Nephron progenitor cell (in vitro differentiated cells): ENCODE measurements around the gene RGMA.
"Not testable (repeated sequence)": the region's sequence is repeated elsewhere in the genome, so short reads cannot be mapped to it uniquely, and the experiment has no call there.

Experiments used
- DNase-seq: peaks from one replicate; pipeline ENCODE4 v3.0.0; 2021
- H3K27ac Mint-ChIP-seq: 2 replicates; pipeline ENCODE4 v1.8.0; 2021; ENCODE audit warnings: mild to moderate bottlenecking, moderate library complexity, mixed read lengths
- H3K27me3 Mint-ChIP-seq: 2 replicates; pipeline ENCODE4 v1.8.0; 2021; ENCODE audit warnings: mild to moderate bottlenecking, low read depth, mixed read lengths; ENCODE audit not compliant: poor library complexity
- H3K36me3 Mint-ChIP-seq: 2 replicates; pipeline ENCODE4 v1.8.0; 2021; ENCODE audit warnings: low read depth, mixed read lengths
- H3K4me1 Mint-ChIP-seq: 2 replicates; pipeline ENCODE4 v1.8.0; 2021; ENCODE audit warnings: mixed read lengths
- H3K4me3 Mint-ChIP-seq: 2 replicates; pipeline ENCODE4 v1.8.0; 2021; ENCODE audit warnings: mild to moderate bottlenecking, moderate library complexity, mixed read lengths
- H3K9me3 Mint-ChIP-seq: 2 replicates; pipeline ENCODE4 v1.8.0; 2021; ENCODE audit warnings: mild to moderate bottlenecking, moderate library complexity, mixed read lengths
- CTCF ChIP-seq: fragments of 200-600 bp; sonication (generic); IDR thresholded peaks from 2 replicates; pipeline ENCODE4 v1.5.0; 2021; ENCODE audit warnings: antibody characterized with exemption

Gene RGMA

DNA sequence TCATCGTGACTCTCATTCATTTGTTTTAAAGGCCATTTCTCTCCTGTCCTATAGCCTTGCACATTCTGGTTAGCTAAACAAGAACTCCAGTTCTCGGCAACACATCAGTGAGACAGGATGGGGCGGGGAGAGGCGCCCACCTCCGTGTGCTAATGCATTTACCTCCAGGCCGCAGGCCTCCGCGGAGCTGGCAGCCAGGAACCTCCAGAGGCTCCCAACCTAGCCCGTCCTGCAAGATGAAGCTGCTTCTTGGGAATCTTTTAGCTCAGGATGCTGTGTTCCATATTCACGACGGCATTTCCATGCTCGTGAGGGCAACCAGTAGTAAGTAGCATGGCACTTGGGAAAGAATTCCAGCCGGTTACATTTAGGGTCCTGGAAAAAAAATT is 47.9 kb downstream of the RGMA start:
- peaks cover 49% of the 10 kb centered on the region for H3K4me1 Mint-ChIP-seq
- peaks cover 4% of the 10 kb centered on the region for H3K27me3 Mint-ChIP-seq
- H3K36me3 Mint-ChIP-seq = peaks cover 53% of the 10 kb centered on the region
- no peak for TF ChIP-seq CTCF
- DNase-seq = no peak
- no peak overlapping the region for H3K4me3 Mint-ChIP-seq
- no peak overlapping the region for H3K27ac Mint-ChIP-seq
- peaks cover 9% of the 10 kb centered on the region for H3K9me3 Mint-ChIP-seq

GRCh38 chr15:93040288-93041158 is 48.5 kb downstream of the RGMA start:
- no peak for DNase-seq
- TF ChIP-seq CTCF = no peak
- Mint-ChIP-seq H3K4me1 (peaks cover 54% of the 10 kb centered on the region), H3K4me3 (no peak overlapping the region), H3K27me3 (peaks cover 4% of the 10 kb centered on the region), H3K27ac (peak overlapping the region; percentile 81), H3K9me3 (peaks cover 4% of the 10 kb centered on the region), H3K36me3 (peaks cover 47% of the 10 kb centered on the region)

DNA sequence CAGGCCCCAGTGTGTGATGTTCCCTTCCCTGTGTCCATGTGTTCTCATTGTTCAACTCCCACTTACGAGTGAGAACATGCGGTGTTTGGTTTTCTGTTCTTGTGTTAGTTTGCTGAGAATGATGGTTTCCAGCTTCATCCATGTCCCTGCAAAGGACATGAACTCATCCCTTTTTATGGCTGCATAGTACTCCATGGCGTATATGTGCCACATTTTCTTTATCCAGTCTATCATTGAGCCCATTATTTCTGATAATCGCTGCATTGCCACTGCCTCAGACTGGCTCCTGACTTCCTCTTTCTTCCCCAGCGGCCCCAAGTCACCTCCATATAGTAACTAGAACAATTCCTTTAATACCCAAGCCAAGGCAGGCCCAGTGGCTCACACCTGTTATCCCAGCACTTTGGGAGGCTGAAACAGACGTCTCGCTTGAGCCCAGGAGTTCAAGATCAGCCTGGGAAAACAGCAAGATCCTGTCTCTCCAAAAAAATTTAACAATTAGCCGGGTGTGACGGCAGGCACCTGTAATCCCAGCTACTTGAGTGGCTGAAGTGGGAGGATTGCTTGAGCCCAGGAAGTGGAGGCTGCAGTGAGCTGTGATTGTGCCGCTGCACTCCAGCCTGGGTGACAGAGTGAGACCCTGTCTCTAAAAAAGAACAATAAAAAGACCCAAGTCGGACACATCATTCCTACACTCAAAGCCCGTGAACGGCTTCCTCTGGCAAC is 49.3 kb downstream of the RGMA start:
- not testable (repeated sequence) for H3K27ac Mint-ChIP-seq, H3K9me3 Mint-ChIP-seq, DNase-seq, H3K27me3 Mint-ChIP-seq, H3K4me3 Mint-ChIP-seq
- Mint-ChIP-seq H3K4me1 (peaks cover 61% of the 10 kb centered on the region), H3K36me3 (peaks cover 41% of the 10 kb centered on the region)

- Mint-ChIP-seq H3K36me3 (peaks cover 24% of the 10 kb centered on the region), H3K4me3 (no peak overlapping the region), H3K27ac (no peak overlapping the region), H3K27me3 (peaks cover 4% of the 10 kb centered on the region), H3K4me1 (peaks cover 50% of the 10 kb centered on the region), H3K9me3 (peaks cover 4% of the 10 kb centered on the region)
- DNase-seq = no peak
- no peak for TF ChIP-seq CTCF
Observed at GRCh38 chr15:93037820-93038705, 50.9 kb downstream of the RGMA start.

DNA sequence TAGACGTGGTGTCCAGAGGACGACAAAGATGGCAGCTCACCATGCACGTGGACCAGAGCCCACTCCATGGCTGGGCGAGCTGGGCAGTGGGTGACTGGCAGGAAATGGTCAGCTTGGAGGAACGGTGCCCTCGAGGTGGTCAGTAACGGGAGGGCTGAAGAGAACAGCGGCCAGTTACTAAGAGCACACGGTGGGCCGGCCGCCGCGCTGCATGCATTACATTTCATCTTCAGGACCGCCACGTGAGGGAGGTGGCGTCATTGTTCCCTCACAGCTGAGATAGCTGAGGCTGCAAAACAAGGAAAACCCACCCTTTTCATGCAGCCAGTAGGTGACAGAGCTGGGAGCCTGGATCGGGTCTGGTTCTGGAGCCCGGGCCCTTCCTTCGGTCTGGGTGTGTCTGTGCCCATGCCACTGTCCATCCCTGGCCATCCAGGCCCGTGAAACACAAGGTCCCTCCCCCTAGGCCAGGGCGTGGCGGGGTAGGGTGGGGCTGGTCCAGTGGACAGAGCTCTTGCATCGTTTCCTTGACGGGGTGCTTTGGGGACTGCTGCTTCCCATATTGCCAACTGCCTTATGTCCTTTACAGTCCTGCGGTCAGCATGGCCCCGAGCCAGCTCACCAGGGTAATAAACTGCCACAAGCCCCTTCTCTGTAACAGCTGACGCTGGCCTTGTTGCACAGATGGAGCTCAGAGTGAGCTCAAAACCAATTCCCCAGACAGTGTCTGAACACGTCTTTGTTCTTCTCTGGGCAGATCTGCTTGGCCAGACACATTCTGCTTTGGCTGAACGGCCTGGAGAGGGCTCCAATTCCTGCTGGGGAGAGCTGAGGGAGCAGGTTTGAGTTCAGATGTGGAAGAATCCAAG is 51.8 kb downstream of the RGMA start:
- Mint-ChIP-seq H3K4me3 (no peak overlapping the region), H3K27ac (no peak overlapping the region), H3K36me3 (peaks cover 16% of the 10 kb centered on the region), H3K9me3 (peaks cover 4% of the 10 kb centered on the region), H3K27me3 (peaks cover 7% of the 10 kb centered on the region), H3K4me1 (peaks cover 47% of the 10 kb centered on the region)
- DNase-seq = no peak
- no peak for TF ChIP-seq CTCF
